Measurements from ENCODE around the gene RXYLT1. TPM values are rescaled to one million over a fixed set of nuclear protein-coding genes. Genes with fewer than 3 reads are reported as not detected.

The RXYLT1 gene
- polyA plus RNA-seq, 1 donor (not counting 4 experiments of a cell fraction or from before 2014, with no cell fraction given) = 17.0 TPM

GRCh38 chr12:63747553-63747952 lies 32.2 kb upstream of the RXYLT1 start:
- H2AFZ ChIP-seq (ENCODE audit: control insufficient read depth, low read length) = no peak overlapping the region
- H3K27ac ChIP-seq (ENCODE audit: control insufficient read depth, insufficient read depth, low read length) = no peak overlapping the region
- no peak overlapping the region for H3K4me2 ChIP-seq (ENCODE audit: control insufficient read depth, extremely low read depth, insufficient read depth, low read depth, low read length)
- DNase-seq (ENCODE audit: low read depth, low spot score) (no peak), FAIRE-seq (no peak)
- H3K9me3 ChIP-seq (ENCODE audit: control insufficient read depth, low read depth, low read length) = no peaks in the 10 kb centered on the region
- no peaks in the 10 kb centered on the region for H3K9me1 ChIP-seq (ENCODE audit: control insufficient read depth, extremely low read depth, insufficient read depth, low read length)
- H3K79me2 ChIP-seq (ENCODE audit: control insufficient read depth, insufficient read depth, low read length) = no peaks in the 10 kb centered on the region
- no peak overlapping the region for H3K9ac ChIP-seq (ENCODE audit: control insufficient read depth, extremely low read depth, insufficient read depth, low read length)
- TF ChIP-seq, protein P1, sequence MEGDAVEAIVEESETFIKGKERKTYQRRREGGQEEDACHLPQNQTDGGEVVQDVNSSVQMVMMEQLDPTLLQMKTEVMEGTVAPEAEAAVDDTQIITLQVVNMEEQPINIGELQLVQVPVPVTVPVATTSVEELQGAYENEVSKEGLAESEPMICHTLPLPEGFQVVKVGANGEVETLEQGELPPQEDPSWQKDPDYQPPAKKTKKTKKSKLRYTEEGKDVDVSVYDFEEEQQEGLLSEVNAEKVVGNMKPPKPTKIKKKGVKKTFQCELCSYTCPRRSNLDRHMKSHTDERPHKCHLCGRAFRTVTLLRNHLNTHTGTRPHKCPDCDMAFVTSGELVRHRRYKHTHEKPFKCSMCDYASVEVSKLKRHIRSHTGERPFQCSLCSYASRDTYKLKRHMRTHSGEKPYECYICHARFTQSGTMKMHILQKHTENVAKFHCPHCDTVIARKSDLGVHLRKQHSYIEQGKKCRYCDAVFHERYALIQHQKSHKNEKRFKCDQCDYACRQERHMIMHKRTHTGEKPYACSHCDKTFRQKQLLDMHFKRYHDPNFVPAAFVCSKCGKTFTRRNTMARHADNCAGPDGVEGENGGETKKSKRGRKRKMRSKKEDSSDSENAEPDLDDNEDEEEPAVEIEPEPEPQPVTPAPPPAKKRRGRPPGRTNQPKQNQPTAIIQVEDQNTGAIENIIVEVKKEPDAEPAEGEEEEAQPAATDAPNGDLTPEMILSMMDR (optimal IDR thresholded peaks at IDR 0.05 in 1 of 3, IDR thresholded peaks at IDR 0.05 in 1 of 3, conservative IDR thresholded peaks at IDR 0.05 in 1 of 3; ENCODE audit: extremely low read depth in 1 of 3, insufficient read depth in 2 of 3, low read length in 3 of 3) = no peak
- no peak for TF ChIP-seq EZH2 (IDR thresholded peaks at IDR 0.05; ENCODE audit: low read length)
- no peaks in the 10 kb centered on the region for H3K27me3 ChIP-seq (ENCODE audit: control insufficient read depth, extremely low read depth, insufficient read depth, low read length)
- H3K4me1 ChIP-seq (ENCODE audit: control insufficient read depth, extremely low read depth, insufficient read depth, low read length) = no peaks in the 10 kb centered on the region
- dilution Hi-C loops (cut with MboI; ENCODE audit: extremely low pct_ligation_motif_present, low sequenced_read_pairs) = no loop called here
- H4K20me1 ChIP-seq (ENCODE audit: control insufficient read depth, extremely low read depth, insufficient read depth, low read length) = no peaks in the 10 kb centered on the region
- no peaks in the 10 kb centered on the region for H3K36me3 ChIP-seq (ENCODE audit: control insufficient read depth in 2 of 2, extremely low read depth in 1 of 2, insufficient read depth in 2 of 2, low read length in 2 of 2)
- H3K4me3 ChIP-seq (ENCODE audit: control insufficient read depth in 2 of 3, extremely low read depth in 1 of 3, insufficient read depth in 2 of 3, low read depth in 1 of 3, low read length in 3 of 3) = no peak overlapping the region

DNA sequence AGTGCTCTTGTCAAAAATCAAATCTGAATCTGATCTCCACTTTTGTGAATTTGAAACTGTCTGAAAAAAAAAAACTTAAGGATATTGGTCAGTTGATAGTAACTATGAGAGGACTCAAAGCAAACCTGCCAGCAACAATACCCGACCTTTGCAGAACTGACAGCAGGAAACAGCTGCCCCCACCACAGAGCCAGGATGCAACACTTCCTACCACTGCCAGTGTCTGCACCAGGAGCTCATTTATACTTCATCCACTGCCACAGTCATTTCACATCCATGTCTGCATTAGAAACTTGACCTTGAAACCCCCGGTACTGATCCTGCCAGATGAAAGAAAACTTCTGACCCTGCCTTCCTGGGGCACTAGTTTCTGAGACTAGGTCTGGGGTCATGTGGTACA lies 27.4 kb upstream of the RXYLT1 start:
- H4K20me1 ChIP-seq (ENCODE audit: control insufficient read depth, extremely low read depth, insufficient read depth, low read length) = no peaks in the 10 kb centered on the region
- no peak overlapping the region for H3K27ac ChIP-seq (ENCODE audit: control insufficient read depth, insufficient read depth, low read length)
- H3K9me3 ChIP-seq (ENCODE audit: control insufficient read depth, low read depth, low read length) = no peaks in the 10 kb centered on the region
- H3K9me1 ChIP-seq (ENCODE audit: control insufficient read depth, extremely low read depth, insufficient read depth, low read length) = no peaks in the 10 kb centered on the region
- H3K4me3 ChIP-seq (ENCODE audit: control insufficient read depth in 2 of 3, extremely low read depth in 1 of 3, insufficient read depth in 2 of 3, low read depth in 1 of 3, low read length in 3 of 3) = no peak overlapping the region
- no peak overlapping the region for H3K4me2 ChIP-seq (ENCODE audit: control insufficient read depth, extremely low read depth, insufficient read depth, low read depth, low read length)
- H3K9ac ChIP-seq (ENCODE audit: control insufficient read depth, extremely low read depth, insufficient read depth, low read length) = no peak overlapping the region
- H3K79me2 ChIP-seq (ENCODE audit: control insufficient read depth, insufficient read depth, low read length) = no peaks in the 10 kb centered on the region
- no peak for TF ChIP-seq EZH2 (IDR thresholded peaks at IDR 0.05; ENCODE audit: low read length)
- TF ChIP-seq, protein P1 (optimal IDR thresholded peaks at IDR 0.05 in 1 of 3, IDR thresholded peaks at IDR 0.05 in 1 of 3, conservative IDR thresholded peaks at IDR 0.05 in 1 of 3; ENCODE audit: extremely low read depth in 1 of 3, insufficient read depth in 2 of 3, low read length in 3 of 3) = no peak
- H3K4me1 ChIP-seq (ENCODE audit: control insufficient read depth, extremely low read depth, insufficient read depth, low read length) = no peaks in the 10 kb centered on the region
- dilution Hi-C loops (cut with MboI; ENCODE audit: extremely low pct_ligation_motif_present, low sequenced_read_pairs) = no loop called here
- no peaks in the 10 kb centered on the region for H3K36me3 ChIP-seq (ENCODE audit: control insufficient read depth in 2 of 2, extremely low read depth in 1 of 2, insufficient read depth in 2 of 2, low read length in 2 of 2)
- H2AFZ ChIP-seq (ENCODE audit: control insufficient read depth, low read length) = no peak overlapping the region
- DNase-seq (ENCODE audit: low read depth, low spot score) (no peak), FAIRE-seq (no peak)
- no peaks in the 10 kb centered on the region for H3K27me3 ChIP-seq (ENCODE audit: control insufficient read depth, extremely low read depth, insufficient read depth, low read length)

Measured in keratinocyte (primary cell).